Neutrophil (primary cell): ENCODE results near the gene IL1RAPL2.

ENCODE experiments used
- H3K27ac ChIP-seq: fragments of 200-600 bp; sonication (generic); 2 replicates; pipeline ENCODE4 v1.5.1; 2016; ENCODE audit warnings: mild to moderate bottlenecking, moderate library complexity
- H3K27me3 ChIP-seq: fragments of 200-600 bp; sonication (generic); 2 replicates; pipeline ENCODE4 v1.6.0; 2016; ENCODE audit warnings: mild to moderate bottlenecking
- H3K36me3 ChIP-seq: fragments of 200-600 bp; sonication (generic); 2 replicates; pipeline ENCODE4 v1.5.1; 2017
- H3K4me1 ChIP-seq, 2 experiments: fragments of 200-600 bp in 1 of 2; sonication (generic) in 1 of 2; 1 replicate in 1 of 2; 2 replicates in 1 of 2; pipeline versions ENCODE4 v1.5.1 to v1.6.1; 2013 to 2016; ENCODE audit warnings: low read depth in 1 of 2, low read length in 1 of 2, mild to moderate bottlenecking in 1 of 2, moderate library complexity in 1 of 2; ENCODE audit not compliant: control insufficient read depth in 1 of 2, insufficient read depth in 1 of 2
- H3K4me3 ChIP-seq, 2 experiments: fragments of 200-600 bp in 1 of 2; sonication (generic) in 1 of 2; 1 replicate in 1 of 2; 2 replicates in 1 of 2; pipeline ENCODE4 v1.5.1; 2013 to 2016; ENCODE audit warnings: low read depth in 1 of 2, low read length in 1 of 2, mild to moderate bottlenecking in 1 of 2, moderate library complexity in 1 of 2
- H3K9me3 ChIP-seq: fragments of 200-600 bp; sonication (generic); 2 replicates; pipeline ENCODE4 v1.5.1; 2016
- CTCF ChIP-seq: fragments of 200-600 bp; sonication (generic); IDR thresholded peaks from 2 replicates; pipeline ENCODE4 v1.5.1; 2016; ENCODE audit warnings: antibody characterized with exemption

IL1RAPL2 gene

GRCh38 chrX:105701310-105702052 lies 1135.5 kb downstream of the IL1RAPL2 start:
- H3K9me3 ChIP-seq = no peaks in the 10 kb centered on the region
- no peaks in the 10 kb centered on the region for H3K27me3 ChIP-seq
- TF ChIP-seq CTCF = no peak
- H3K4me1 ChIP-seq = no peaks in the 10 kb centered on the region
- H3K36me3 ChIP-seq = no peaks in the 10 kb centered on the region
- no peak overlapping the region for H3K4me3 ChIP-seq
- no peak overlapping the region for H3K27ac ChIP-seq

GRCh38 chrX:105703876-105704275 lies 1137.9 kb downstream of the IL1RAPL2 start:
- Histone ChIP-seq H3K36me3 (no peaks in the 10 kb centered on the region), H3K27ac (no peak overlapping the region), H3K27me3 (no peaks in the 10 kb centered on the region), H3K4me3 (no peak overlapping the region), H3K4me1 (no peaks in the 10 kb centered on the region), H3K9me3 (no peaks in the 10 kb centered on the region)
- no peak for TF ChIP-seq CTCF

DNA sequence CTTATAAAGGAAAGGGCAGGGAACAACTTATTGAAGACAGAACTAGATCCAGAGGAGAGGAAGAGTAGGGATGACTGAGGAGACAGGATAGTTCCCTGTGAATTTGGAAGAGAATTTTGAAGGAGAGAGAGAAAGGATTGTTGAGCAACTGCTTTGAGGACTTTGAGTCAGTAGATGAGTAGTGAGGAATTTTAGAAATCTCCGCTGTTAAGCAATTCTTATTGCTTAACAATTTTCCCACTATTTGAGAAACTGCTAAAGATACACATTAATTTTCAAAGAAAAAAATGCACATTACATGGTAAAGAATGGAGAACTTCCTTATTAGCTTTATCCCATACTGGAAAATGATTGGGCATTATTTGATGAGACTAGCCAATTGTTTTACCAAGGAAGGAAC lies 1140.0 kb downstream of the IL1RAPL2 start:
- Histone ChIP-seq H3K27ac (no peak overlapping the region), H3K4me3 (no peak overlapping the region), H3K9me3 (no peaks in the 10 kb centered on the region), H3K4me1 (no peaks in the 10 kb centered on the region), H3K36me3 (no peaks in the 10 kb centered on the region), H3K27me3 (no peaks in the 10 kb centered on the region)
- TF ChIP-seq CTCF = no peak

DNA sequence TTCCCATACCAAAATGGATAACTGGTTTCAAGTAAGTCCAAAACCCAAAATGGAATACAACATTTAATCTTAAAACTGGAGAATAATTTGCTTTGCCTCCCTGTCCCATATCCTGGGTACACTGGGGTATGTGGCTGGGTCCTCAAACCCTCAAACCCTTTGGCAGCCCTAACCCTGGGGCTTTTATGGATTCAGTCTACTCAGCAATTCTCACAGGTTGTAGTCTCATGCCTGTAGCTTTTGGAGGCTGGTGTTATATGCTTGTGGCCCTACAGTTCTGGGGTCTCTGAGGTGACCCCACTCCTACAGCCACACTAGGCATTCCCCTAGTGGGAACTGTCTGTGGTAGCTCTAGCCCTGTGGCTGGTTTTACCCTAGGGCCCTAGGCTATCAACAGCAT lies 1145.8 kb downstream of the IL1RAPL2 start:
- no peaks in the 10 kb centered on the region for H3K36me3 ChIP-seq
- H3K27ac ChIP-seq = no peak overlapping the region
- H3K27me3 ChIP-seq = no peaks in the 10 kb centered on the region
- H3K4me3 ChIP-seq = no peak overlapping the region
- no peaks in the 10 kb centered on the region for H3K4me1 ChIP-seq
- TF ChIP-seq CTCF = no peak
- no peaks in the 10 kb centered on the region for H3K9me3 ChIP-seq

GRCh38 chrX:105715746-105716145 lies 1149.7 kb downstream of the IL1RAPL2 start:
- H3K4me3 ChIP-seq = no peak overlapping the region
- H3K36me3 ChIP-seq = no peaks in the 10 kb centered on the region
- no peaks in the 10 kb centered on the region for H3K9me3 ChIP-seq
- no peak overlapping the region for H3K27ac ChIP-seq
- no peaks in the 10 kb centered on the region for H3K27me3 ChIP-seq
- H3K4me1 ChIP-seq = no peaks in the 10 kb centered on the region
- no peak for TF ChIP-seq CTCF
